ENCODE measurements around the gene NR6A1.

Gene NR6A1

GRCh38 chr9:124606027-124606426, 165.1 kb downstream of the NR6A1 start:
- Histone ChIP-seq H3K9me2 (replicated peaks; ENCODE audit: insufficient read depth, low read length) (no peaks in the 10 kb centered on the region), H3F3A (ENCODE audit: insufficient read depth) (no peaks in the 10 kb centered on the region), H3K9ac (ENCODE audit: low read length) (no peak overlapping the region), H3K4me3 (ENCODE audit: insufficient read depth, low read length, poor library complexity, severe bottlenecking) (no peak overlapping the region), H2AFZ (ENCODE audit: low read depth, low read length, severe bottlenecking) (no peak overlapping the region), H3K79me2 (ENCODE audit: insufficient read depth, low read length) (no peaks in the 10 kb centered on the region), H3K36me3 (ENCODE audit: low read length) (no peaks in the 10 kb centered on the region), H3K27ac (ENCODE audit: low read depth, low read length) (no peak overlapping the region), H3K27me3 (ENCODE audit: low read length) (no peaks in the 10 kb centered on the region), H4K20me1 (ENCODE audit: low read depth, low read length) (no peaks in the 10 kb centered on the region), H3K9me3 (ENCODE audit: insufficient read depth, low read length) (no peaks in the 10 kb centered on the region), H3K4me2 (ENCODE audit: low read depth, low read length, poor library complexity, severe bottlenecking) (no peak overlapping the region)
- no peak for TF ChIP-seq EZH2phosphoT487 (conservative IDR thresholded peaks at IDR 0.05; ENCODE audit: low read length)
- no peak for TF ChIP-seq CTCF (IDR thresholded peaks at IDR 0.05; ENCODE audit: insufficient read depth, low read length, poor library complexity, severe bottlenecking)

- Histone ChIP-seq H4K20me1 (ENCODE audit: low read depth, low read length) (no peaks in the 10 kb centered on the region), H3F3A (ENCODE audit: insufficient read depth) (no peaks in the 10 kb centered on the region), H3K4me3 (ENCODE audit: insufficient read depth, low read length, poor library complexity, severe bottlenecking) (no peak overlapping the region), H3K9ac (ENCODE audit: low read length) (no peak overlapping the region), H3K9me2 (replicated peaks; ENCODE audit: insufficient read depth, low read length) (no peaks in the 10 kb centered on the region), H3K36me3 (ENCODE audit: low read length) (no peaks in the 10 kb centered on the region), H3K27me3 (ENCODE audit: low read length) (no peaks in the 10 kb centered on the region), H3K4me2 (ENCODE audit: low read depth, low read length, poor library complexity, severe bottlenecking) (no peak overlapping the region), H3K9me3 (ENCODE audit: insufficient read depth, low read length) (no peaks in the 10 kb centered on the region), H3K27ac (ENCODE audit: low read depth, low read length) (no peak overlapping the region), H3K79me2 (ENCODE audit: insufficient read depth, low read length) (no peaks in the 10 kb centered on the region), H2AFZ (ENCODE audit: low read depth, low read length, severe bottlenecking) (no peak overlapping the region)
- TF ChIP-seq CTCF (IDR thresholded peaks at IDR 0.05; ENCODE audit: insufficient read depth, low read length, poor library complexity, severe bottlenecking) (no peak), EZH2phosphoT487 (conservative IDR thresholded peaks at IDR 0.05; ENCODE audit: low read length) (no peak)
Observed at GRCh38 chr9:124605258-124605657, 165.9 kb downstream of the NR6A1 start.

DNA sequence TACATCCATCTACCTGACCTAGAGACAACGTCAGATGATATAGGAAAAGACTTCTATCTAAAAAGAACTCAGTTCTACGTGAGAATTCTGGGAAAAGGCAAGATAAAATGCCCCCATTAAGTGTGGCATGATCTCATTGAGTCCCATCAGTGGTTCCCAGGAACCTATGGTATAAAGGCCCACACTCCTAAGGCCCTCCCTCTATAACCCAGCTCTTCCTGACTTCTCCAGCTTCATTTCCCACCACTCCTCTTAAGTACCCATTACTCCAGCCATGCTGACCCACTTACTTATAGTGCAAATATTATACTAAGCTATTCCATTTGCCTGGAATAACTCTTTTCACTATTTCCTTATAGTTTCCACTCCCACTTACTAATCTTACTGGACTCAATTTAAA, 168.5 kb downstream of the NR6A1 start:
- Histone ChIP-seq H3K9ac (ENCODE audit: low read length) (no peak overlapping the region), H3K4me2 (ENCODE audit: low read depth, low read length, poor library complexity, severe bottlenecking) (no peak overlapping the region), H3K36me3 (ENCODE audit: low read length) (no peaks in the 10 kb centered on the region), H4K20me1 (ENCODE audit: low read depth, low read length) (no peaks in the 10 kb centered on the region), H3K4me3 (ENCODE audit: insufficient read depth, low read length, poor library complexity, severe bottlenecking) (no peak overlapping the region), H3K27ac (ENCODE audit: low read depth, low read length) (no peak overlapping the region), H3K79me2 (ENCODE audit: insufficient read depth, low read length) (no peaks in the 10 kb centered on the region), H3K27me3 (ENCODE audit: low read length) (no peaks in the 10 kb centered on the region), H3K9me3 (ENCODE audit: insufficient read depth, low read length) (no peaks in the 10 kb centered on the region), H3K9me2 (replicated peaks; ENCODE audit: insufficient read depth, low read length) (no peaks in the 10 kb centered on the region), H3F3A (ENCODE audit: insufficient read depth) (no peaks in the 10 kb centered on the region), H2AFZ (ENCODE audit: low read depth, low read length, severe bottlenecking) (no peak overlapping the region)
- TF ChIP-seq CTCF (IDR thresholded peaks at IDR 0.05; ENCODE audit: insufficient read depth, low read length, poor library complexity, severe bottlenecking) = no peak
- no peak for TF ChIP-seq EZH2phosphoT487 (conservative IDR thresholded peaks at IDR 0.05; ENCODE audit: low read length)
